WTC11 (cell line): ENCODE data around the gene OTUB1. TPM values are rescaled to one million over a fixed set of nuclear protein-coding genes. Genes with fewer than 3 reads are reported as not detected.
A peak's percentile ranks its signal among the peaks of the same experiment; 100 is the strongest.

Experiments
- ATAC-seq: fragments of 200-7000 bp; cut with Tn5 transposase; 2 replicates; pipeline ENCODE4 v1.10.0; 2021; ENCODE audit warnings: mild to moderate bottlenecking, moderate library complexity
- CTCF ChIA-PET: fragments of 300-600 bp; sonication (Branson Sonifier 250); formaldehyde crosslinking; loops from one replicate; lab custom pipeline; 2021; ENCODE audit warnings: antibody characterized with exemption; lab: Charles Lee
- POLR2A ChIA-PET: fragments of 350-600 bp; sonication (Branson Sonifier 250); formaldehyde crosslinking; loops from one replicate; lab custom pipeline; 2021; ENCODE audit warnings: antibody characterized with exemption; lab: Charles Lee
- DNase-seq: peaks from one replicate; pipeline ENCODE4 v3.0.0; 2021; ENCODE audit warnings: low spot score
- H3K27ac Mint-ChIP-seq: 2 replicates; pipeline ENCODE4 v1.8.0; 2021; ENCODE audit warnings: mixed read lengths
- H3K27me3 Mint-ChIP-seq: 2 replicates; pipeline ENCODE4 v1.8.0; 2021; ENCODE audit warnings: low read depth, mild to moderate bottlenecking, moderate library complexity, mixed read lengths
- H3K36me3 Mint-ChIP-seq: 2 replicates; pipeline ENCODE4 v1.8.0; 2021; ENCODE audit warnings: mixed read lengths
- H3K4me1 Mint-ChIP-seq: 2 replicates; pipeline ENCODE4 v1.8.0; 2022; ENCODE audit warnings: mixed read lengths
- H3K4me3 Mint-ChIP-seq: 2 replicates; pipeline ENCODE4 v1.8.0; 2021; ENCODE audit warnings: mild to moderate bottlenecking, moderate library complexity, mixed read lengths
- H3K9me3 Mint-ChIP-seq: 2 replicates; pipeline ENCODE4 v1.8.0; 2021; ENCODE audit warnings: mixed read lengths
- ETV6 ChIP-seq: sonication (generic); formaldehyde crosslinking; IDR thresholded peaks from 2 replicates; pipeline ENCODE4 v1.8.1; 2022; ENCODE audit warnings: mild to moderate bottlenecking, missing genetic modification reagents
- GABPB1 ChIP-seq: sonication (generic); formaldehyde crosslinking; IDR thresholded peaks from 2 replicates; pipeline ENCODE4 v1.8.1; 2023; ENCODE audit warnings: mild to moderate bottlenecking, missing genetic modification reagents
- GRHL2 ChIP-seq: fragments of 250-450 bp; sonication (Bioruptor Pico); IDR thresholded peaks from 2 replicates; pipeline ENCODE4 v1.8.0; 2022; ENCODE audit warnings: mild to moderate bottlenecking, moderate library complexity; ENCODE audit not compliant: insufficient replicate concordance, severe bottlenecking
- GTF2I ChIP-seq: fragments of 250-450 bp; sonication (Bioruptor Pico); conservative IDR thresholded peaks from 2 replicates; pipeline ENCODE4 v1.4.0; 2021; ENCODE audit warnings: mild to moderate bottlenecking
- NFYB ChIP-seq: sonication (generic); formaldehyde crosslinking; conservative IDR thresholded peaks from 2 replicates; pipeline ENCODE4 v1.8.0; 2022; ENCODE audit warnings: low read depth, missing genetic modification reagents
- NR1H2 ChIP-seq: sonication (generic); formaldehyde crosslinking; IDR thresholded peaks from 2 replicates; pipeline ENCODE4 v1.9.0; 2021; ENCODE audit warnings: mild to moderate bottlenecking, moderate library complexity, missing genetic modification reagents
- OVOL2 ChIP-seq: fragments of 250-450 bp; sonication (Bioruptor Pico); IDR thresholded peaks from 2 replicates; pipeline ENCODE4 v1.9.0; 2021; ENCODE audit warnings: mild to moderate bottlenecking, borderline replicate concordance
- PRRX2 ChIP-seq: fragments of 250-450 bp; sonication (Bioruptor Pico); IDR thresholded peaks from 2 replicates; pipeline ENCODE4 v1.8.0; 2021; ENCODE audit warnings: mild to moderate bottlenecking
- SMAD3 ChIP-seq: sonication (generic); formaldehyde crosslinking; IDR thresholded peaks from 2 replicates; pipeline ENCODE4 v1.8.0; 2022; ENCODE audit warnings: missing genetic modification reagents, mild to moderate bottlenecking, borderline replicate concordance
- SMAD4 ChIP-seq: sonication (generic); formaldehyde crosslinking; IDR thresholded peaks from 2 replicates; pipeline ENCODE4 v1.8.0; 2022; ENCODE audit warnings: mild to moderate bottlenecking, missing genetic modification reagents
- TEAD1 ChIP-seq: sonication (generic); formaldehyde crosslinking; IDR thresholded peaks from 2 replicates; pipeline ENCODE4 v1.8.0; 2022; ENCODE audit warnings: mild to moderate bottlenecking, missing genetic modification reagents
- TP53 ChIP-seq: sonication (generic); formaldehyde crosslinking; IDR thresholded peaks from 2 replicates; pipeline ENCODE4 v1.8.1; 2023; ENCODE audit warnings: mild to moderate bottlenecking, missing genetic modification reagents
- ZNF121 ChIP-seq: sonication (generic); formaldehyde crosslinking; IDR thresholded peaks from 2 replicates; pipeline ENCODE4 v1.8.0; 2023; ENCODE audit warnings: missing genetic modification reagents
- ZNF396 ChIP-seq: fragments of 250-450 bp; sonication (Bioruptor Pico); IDR thresholded peaks from 2 replicates; pipeline ENCODE4 v1.8.0; 2021; ENCODE audit warnings: mild to moderate bottlenecking, moderate library complexity, borderline replicate concordance
- ZNF423 ChIP-seq: fragments of 250-450 bp; sonication (Bioruptor Pico); IDR thresholded peaks from 2 replicates; pipeline ENCODE4 v2.1.2; 2022; ENCODE audit warnings: mild to moderate bottlenecking, moderate library complexity
- ZNF671 ChIP-seq: fragments of 250-450 bp; sonication (Bioruptor Pico); IDR thresholded peaks from 2 replicates; pipeline ENCODE4 v1.8.0; 2021; ENCODE audit warnings: mild to moderate bottlenecking
- total RNA-seq: library from RNA; stranded (reverse); gene quantifications from 3 replicates; pipeline ENCODE4 v1.2.3, GENCODE V29; 2021
- TF ChIP-seq, protein P1 (sequence below): fragments of 250-450 bp; sonication (Bioruptor Pico); IDR thresholded peaks from 2 replicates; pipeline ENCODE4 v1.9.0; 2021; ENCODE audit warnings: mild to moderate bottlenecking
- TF ChIP-seq, protein P2 (sequence below): sonication (generic); formaldehyde crosslinking; IDR thresholded peaks from 2 replicates; pipeline ENCODE4 v1.8.1; 2022; ENCODE audit warnings: mild to moderate bottlenecking, missing genetic modification reagents, moderate library complexity, borderline replicate concordance
- TF ChIP-seq, protein P3 (sequence below): fragments of 250-450 bp; sonication (Bioruptor Pico); IDR thresholded peaks from 2 replicates; pipeline ENCODE4 v1.9.0; 2021; ENCODE audit warnings: mild to moderate bottlenecking, borderline replicate concordance
- TF ChIP-seq, protein P4 (sequence below): sonication (generic); formaldehyde crosslinking; IDR thresholded peaks from 2 replicates; pipeline ENCODE4 v1.8.0; 2022; ENCODE audit warnings: mild to moderate bottlenecking, missing genetic modification reagents
- TF ChIP-seq, protein P5 (sequence below): fragments of 250-450 bp; sonication (Bioruptor Pico); IDR thresholded peaks from 2 replicates; pipeline ENCODE4 v1.8.0; 2021; ENCODE audit warnings: mild to moderate bottlenecking
- TF ChIP-seq, protein P6 (sequence below): sonication (generic); formaldehyde crosslinking; IDR thresholded peaks from 2 replicates; pipeline ENCODE4 v1.8.0; 2023; ENCODE audit warnings: missing genetic modification reagents
- TF ChIP-seq, protein P7 (sequence below): sonication (generic); formaldehyde crosslinking; IDR thresholded peaks from 2 replicates; pipeline ENCODE4 v1.8.1; 2022; ENCODE audit warnings: mild to moderate bottlenecking, moderate library complexity, missing genetic modification reagents

Gene OTUB1
- total RNA-seq, 1 experiment from 2014 or later: 112 TPM

DNA sequence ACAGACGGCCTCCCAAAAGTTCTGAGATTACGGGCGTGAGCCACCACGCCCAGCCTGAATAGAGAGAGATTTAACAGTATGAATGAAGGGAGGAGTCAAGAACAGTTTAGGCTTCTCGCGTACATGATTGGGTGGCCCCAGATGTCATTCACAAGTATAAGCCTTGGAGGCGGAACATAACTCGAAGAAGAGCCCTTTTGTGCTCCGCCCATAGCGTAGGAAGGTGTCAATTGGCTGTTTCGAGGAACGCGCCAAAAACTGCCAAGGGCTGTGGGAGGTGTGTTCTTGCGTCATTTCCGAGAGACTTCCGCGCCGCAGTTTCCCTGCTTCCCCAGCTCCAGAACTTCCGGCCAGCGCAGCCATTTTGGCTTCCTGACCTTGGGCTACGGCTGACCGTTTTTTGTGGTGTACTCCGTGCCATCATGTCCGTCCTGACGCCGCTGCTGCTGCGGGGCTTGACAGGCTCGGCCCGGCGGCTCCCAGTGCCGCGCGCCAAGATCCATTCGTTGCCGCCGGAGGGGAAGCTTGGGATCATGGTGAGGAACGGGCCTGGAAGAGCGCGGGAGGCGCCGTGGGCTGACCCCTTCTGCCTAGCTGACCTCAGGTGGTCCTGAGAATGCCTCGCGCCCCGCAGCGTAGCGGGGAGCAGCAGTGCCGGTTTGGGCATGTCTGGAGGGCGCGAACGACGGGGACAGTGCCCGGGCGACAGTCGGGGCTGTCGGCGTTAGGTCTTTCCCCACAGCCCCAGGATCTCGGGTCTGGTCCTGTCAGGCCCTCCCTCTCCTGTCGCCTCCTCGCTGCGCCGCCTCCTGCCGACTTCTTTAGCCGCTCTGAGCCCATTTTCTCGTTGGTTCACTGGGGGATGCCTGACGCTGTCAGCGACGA is 11.7 kb upstream of the OTUB1 start, which contains the start of gene COX8A (continued):
- TF ChIP-seq, protein P1, sequence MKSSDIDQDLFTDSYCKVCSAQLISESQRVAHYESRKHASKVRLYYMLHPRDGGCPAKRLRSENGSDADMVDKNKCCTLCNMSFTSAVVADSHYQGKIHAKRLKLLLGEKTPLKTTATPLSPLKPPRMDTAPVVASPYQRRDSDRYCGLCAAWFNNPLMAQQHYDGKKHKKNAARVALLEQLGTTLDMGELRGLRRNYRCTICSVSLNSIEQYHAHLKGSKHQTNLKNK (CRISPR knock-in tag): no peak
- peak; percentile 93 for TF ChIP-seq GABPB1

DNA sequence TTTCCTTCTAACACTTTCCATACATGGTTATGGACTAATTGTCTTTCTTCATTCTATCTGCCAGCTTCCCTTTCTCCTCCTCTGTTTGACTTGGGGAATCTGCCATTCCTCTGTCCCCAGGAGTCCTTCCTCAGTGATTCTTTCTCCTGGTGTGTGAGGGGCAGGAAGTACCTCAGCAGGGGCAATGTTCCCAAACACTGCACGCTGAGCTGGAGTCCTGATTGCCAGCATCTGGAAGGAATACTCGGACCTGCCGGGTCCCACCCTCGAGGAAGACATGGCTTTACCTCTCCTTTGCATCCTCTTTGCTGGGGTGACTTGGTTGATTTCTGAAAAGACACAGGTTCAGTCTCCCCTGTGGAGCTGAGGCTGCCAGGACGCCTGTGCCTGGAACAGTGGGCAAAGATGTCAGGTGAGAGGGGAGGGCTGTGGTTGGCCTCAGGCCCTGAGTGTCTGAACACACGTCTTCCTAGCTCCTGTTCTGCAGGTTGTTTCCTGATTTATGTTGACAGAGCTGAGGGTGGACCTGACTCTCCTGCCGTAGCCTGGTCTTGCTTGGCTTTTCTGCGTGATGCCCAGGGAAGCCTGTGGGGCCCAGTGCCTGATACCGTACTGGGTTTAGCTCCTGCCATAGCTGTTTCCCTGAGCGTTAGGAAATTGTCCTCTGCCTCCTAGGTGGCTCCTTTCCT is 7.5 kb upstream of the OTUB1 start:
- peaks cover 7% of the 10 kb centered on the region for H3K36me3 Mint-ChIP-seq
- ChIA-PET CTCF (interaction anchor here (0.5 to 2.0 kb wide), 14 partner anchors 20 to 270 kb away, joined by 3 to 11 read pairs (median 4); partner anchors contain the start of genes MARK2 and RCOR2), POLR2A (interaction anchor here (0.7 to 1.1 kb wide), 3 partner anchors 12 to 61 kb away, joined by 3 to 5 read pairs (median 4); no protein-coding TSS in a partner anchor)
- peak overlapping the region; percentile 92 for H3K27ac Mint-ChIP-seq
- TF ChIP-seq SMAD3 (CRISPR knock-in tag) (no peak), OVOL2 (CRISPR knock-in tag) (no peak), SMAD4 (CRISPR knock-in tag) (no peak), ZNF671 (CRISPR knock-in tag) (no peak), GTF2I (CRISPR knock-in tag) (no peak), ZNF423 (CRISPR knock-in tag) (peak; percentile 94), GRHL2 (no peak), ZNF396 (CRISPR knock-in tag) (no peak), ZNF121 (CRISPR knock-in tag) (no peak), ETV6 (CRISPR knock-in tag) (peak; percentile 91), TEAD1 (CRISPR knock-in tag) (peak; percentile 85; the same call in 1 of the 2 replicates), NFYB (CRISPR knock-in tag) (no peak), NR1H2 (CRISPR knock-in tag) (no peak), TP53 (no peak), PRRX2 (no peak)
- TF ChIP-seq, protein P2, sequence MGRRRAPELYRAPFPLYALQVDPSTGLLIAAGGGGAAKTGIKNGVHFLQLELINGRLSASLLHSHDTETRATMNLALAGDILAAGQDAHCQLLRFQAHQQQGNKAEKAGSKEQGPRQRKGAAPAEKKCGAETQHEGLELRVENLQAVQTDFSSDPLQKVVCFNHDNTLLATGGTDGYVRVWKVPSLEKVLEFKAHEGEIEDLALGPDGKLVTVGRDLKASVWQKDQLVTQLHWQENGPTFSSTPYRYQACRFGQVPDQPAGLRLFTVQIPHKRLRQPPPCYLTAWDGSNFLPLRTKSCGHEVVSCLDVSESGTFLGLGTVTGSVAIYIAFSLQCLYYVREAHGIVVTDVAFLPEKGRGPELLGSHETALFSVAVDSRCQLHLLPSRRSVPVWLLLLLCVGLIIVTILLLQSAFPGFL (CRISPR knock-in tag): no peak
- TF ChIP-seq, protein P3, sequence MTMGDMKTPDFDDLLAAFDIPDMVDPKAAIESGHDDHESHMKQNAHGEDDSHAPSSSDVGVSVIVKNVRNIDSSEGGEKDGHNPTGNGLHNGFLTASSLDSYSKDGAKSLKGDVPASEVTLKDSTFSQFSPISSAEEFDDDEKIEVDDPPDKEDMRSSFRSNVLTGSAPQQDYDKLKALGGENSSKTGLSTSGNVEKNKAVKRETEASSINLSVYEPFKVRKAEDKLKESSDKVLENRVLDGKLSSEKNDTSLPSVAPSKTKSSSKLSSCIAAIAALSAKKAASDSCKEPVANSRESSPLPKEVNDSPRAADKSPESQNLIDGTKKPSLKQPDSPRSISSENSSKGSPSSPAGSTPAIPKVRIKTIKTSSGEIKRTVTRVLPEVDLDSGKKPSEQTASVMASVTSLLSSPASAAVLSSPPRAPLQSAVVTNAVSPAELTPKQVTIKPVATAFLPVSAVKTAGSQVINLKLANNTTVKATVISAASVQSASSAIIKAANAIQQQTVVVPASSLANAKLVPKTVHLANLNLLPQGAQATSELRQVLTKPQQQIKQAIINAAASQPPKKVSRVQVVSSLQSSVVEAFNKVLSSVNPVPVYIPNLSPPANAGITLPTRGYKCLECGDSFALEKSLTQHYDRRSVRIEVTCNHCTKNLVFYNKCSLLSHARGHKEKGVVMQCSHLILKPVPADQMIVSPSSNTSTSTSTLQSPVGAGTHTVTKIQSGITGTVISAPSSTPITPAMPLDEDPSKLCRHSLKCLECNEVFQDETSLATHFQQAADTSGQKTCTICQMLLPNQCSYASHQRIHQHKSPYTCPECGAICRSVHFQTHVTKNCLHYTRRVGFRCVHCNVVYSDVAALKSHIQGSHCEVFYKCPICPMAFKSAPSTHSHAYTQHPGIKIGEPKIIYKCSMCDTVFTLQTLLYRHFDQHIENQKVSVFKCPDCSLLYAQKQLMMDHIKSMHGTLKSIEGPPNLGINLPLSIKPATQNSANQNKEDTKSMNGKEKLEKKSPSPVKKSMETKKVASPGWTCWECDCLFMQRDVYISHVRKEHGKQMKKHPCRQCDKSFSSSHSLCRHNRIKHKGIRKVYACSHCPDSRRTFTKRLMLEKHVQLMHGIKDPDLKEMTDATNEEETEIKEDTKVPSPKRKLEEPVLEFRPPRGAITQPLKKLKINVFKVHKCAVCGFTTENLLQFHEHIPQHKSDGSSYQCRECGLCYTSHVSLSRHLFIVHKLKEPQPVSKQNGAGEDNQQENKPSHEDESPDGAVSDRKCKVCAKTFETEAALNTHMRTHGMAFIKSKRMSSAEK: no peak
- TF ChIP-seq, protein P4, sequence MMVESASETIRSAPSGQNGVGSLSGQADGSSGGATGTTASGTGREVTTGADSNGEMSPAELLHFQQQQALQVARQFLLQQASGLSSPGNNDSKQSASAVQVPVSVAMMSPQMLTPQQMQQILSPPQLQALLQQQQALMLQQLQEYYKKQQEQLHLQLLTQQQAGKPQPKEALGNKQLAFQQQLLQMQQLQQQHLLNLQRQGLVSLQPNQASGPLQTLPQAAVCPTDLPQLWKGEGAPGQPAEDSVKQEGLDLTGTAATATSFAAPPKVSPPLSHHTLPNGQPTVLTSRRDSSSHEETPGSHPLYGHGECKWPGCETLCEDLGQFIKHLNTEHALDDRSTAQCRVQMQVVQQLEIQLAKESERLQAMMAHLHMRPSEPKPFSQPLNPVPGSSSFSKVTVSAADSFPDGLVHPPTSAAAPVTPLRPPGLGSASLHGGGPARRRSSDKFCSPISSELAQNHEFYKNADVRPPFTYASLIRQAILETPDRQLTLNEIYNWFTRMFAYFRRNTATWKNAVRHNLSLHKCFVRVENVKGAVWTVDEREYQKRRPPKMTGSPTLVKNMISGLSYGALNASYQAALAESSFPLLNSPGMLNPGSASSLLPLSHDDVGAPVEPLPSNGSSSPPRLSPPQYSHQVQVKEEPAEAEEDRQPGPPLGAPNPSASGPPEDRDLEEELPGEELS (CRISPR knock-in tag): 0 out of 2 replicates have a peak, but pooled peaks have one; percentile 24
- TF ChIP-seq, protein P5, sequence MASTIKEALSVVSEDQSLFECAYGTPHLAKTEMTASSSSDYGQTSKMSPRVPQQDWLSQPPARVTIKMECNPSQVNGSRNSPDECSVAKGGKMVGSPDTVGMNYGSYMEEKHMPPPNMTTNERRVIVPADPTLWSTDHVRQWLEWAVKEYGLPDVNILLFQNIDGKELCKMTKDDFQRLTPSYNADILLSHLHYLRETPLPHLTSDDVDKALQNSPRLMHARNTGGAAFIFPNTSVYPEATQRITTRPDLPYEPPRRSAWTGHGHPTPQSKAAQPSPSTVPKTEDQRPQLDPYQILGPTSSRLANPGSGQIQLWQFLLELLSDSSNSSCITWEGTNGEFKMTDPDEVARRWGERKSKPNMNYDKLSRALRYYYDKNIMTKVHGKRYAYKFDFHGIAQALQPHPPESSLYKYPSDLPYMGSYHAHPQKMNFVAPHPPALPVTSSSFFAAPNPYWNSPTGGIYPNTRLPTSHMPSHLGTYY (CRISPR knock-in tag): no peak
- TF ChIP-seq, protein P6, sequence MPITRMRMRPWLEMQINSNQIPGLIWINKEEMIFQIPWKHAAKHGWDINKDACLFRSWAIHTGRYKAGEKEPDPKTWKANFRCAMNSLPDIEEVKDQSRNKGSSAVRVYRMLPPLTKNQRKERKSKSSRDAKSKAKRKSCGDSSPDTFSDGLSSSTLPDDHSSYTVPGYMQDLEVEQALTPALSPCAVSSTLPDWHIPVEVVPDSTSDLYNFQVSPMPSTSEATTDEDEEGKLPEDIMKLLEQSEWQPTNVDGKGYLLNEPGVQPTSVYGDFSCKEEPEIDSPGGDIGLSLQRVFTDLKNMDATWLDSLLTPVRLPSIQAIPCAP: no peak
- TF ChIP-seq, protein P7, sequence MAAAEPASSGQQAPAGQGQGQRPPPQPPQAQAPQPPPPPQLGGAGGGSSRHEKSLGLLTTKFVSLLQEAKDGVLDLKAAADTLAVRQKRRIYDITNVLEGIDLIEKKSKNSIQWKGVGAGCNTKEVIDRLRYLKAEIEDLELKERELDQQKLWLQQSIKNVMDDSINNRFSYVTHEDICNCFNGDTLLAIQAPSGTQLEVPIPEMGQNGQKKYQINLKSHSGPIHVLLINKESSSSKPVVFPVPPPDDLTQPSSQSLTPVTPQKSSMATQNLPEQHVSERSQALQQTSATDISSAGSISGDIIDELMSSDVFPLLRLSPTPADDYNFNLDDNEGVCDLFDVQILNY (CRISPR knock-in tag): no peak
- no peak for DNase-seq
- peak overlapping the region; percentile 36 for H3K4me3 Mint-ChIP-seq
- H3K4me1 Mint-ChIP-seq: peaks cover 37% of the 10 kb centered on the region
- ATAC-seq: peak; percentile 17
- H3K9me3 Mint-ChIP-seq: no peaks in the 10 kb centered on the region
- peaks cover 4% of the 10 kb centered on the region; the same call in 1 of the 2 replicates for H3K27me3 Mint-ChIP-seq
